Adrenal gland (tissue), 12 donors: ENCODE measurements around the gene MTX3. TPM values are rescaled to one million over a fixed set of nuclear protein-coding genes. Genes with fewer than 3 reads are reported as not detected.

ENCODE experiments used
- DNase-seq, 7 donors: peaks; one replicate each; pipeline ENCODE4 v3.0.0-alpha.2; 2019 to 2020
- H3K27ac ChIP-seq, 5 donors: fragments of 200-600 bp; sonication (generic) in 4 of 5; 1 replicate in 3 of 5; 2 replicates in 2 of 5; pipeline versions ENCODE4 v1.5.1 to v1.8.0; 2016 to 2020; ENCODE audit warnings: mild to moderate bottlenecking in 1 of 5
- H3K27me3 ChIP-seq: fragments of 200-600 bp; 2 replicates; pipeline ENCODE4 v1.8.0; 2021
- H3K36me3 ChIP-seq, 2 donors: fragments of 200-600 bp; replicated peaks in 1 of 2; 1 replicate in 1 of 2; 2 replicates in 1 of 2; pipeline versions ENCODE4 v1.5.1 to v1.8.0; 2018 to 2022
- H3K4me1 ChIP-seq, 2 donors: fragments of 200-600 bp; replicated peaks in 1 of 2; 1 replicate in 1 of 2; 2 replicates in 1 of 2; pipeline versions ENCODE4 v1.5.1 to v1.8.0; 2018 to 2021
- H3K4me3 ChIP-seq, 4 donors: fragments of 200-600 bp; sonication (generic) in 3 of 4; one replicate each; pipeline ENCODE4 v1.5.1; 2016 to 2018
- H3K9me3 ChIP-seq, 3 donors: fragments of 200-600 bp; sonication (generic) in 1 of 3; replicated peaks in 1 of 3; 1 replicate in 2 of 3; 2 replicates in 1 of 3; pipeline versions ENCODE4 v1.5.1 to v1.8.0; 2016 to 2021
- POLR2A ChIP-seq, 2 donors: fragments of 450-650 bp; IDR thresholded peaks; one replicate each; pipeline ENCODE4 v1.6.1; 2017; ENCODE audit warnings: antibody characterized with exemption in 2 of 2, mild to moderate bottlenecking in 2 of 2, moderate library complexity in 1 of 2
- WGBS, 4 donors: extraction: QIAGEN DNeasy Blood & Tissue Kit in 2 of 4; methylation state at CpG; one replicate each; pipeline versions ENCODE4 v1.1.5 to v1.1.7; 2013 to 2017; 5-methylcytosine and 5-hydroxymethylcytosine counted together
- intact Hi-C, 2 donors: fragments of 100-400 bp; cut with DNase I; formaldehyde crosslinking; loops; one replicate each; pipeline versions ENCODE4 v1.14.1 to v1.15.0; 2022 to 2023
- polyA plus RNA-seq, 3 donors: library from polyadenylated mRNA; stranded (reverse); fragments of 200-250 nt in 2 of 3; fragments of 350-450 nt in 1 of 3; fragmentation: Illumina TruSeq in 1 of 3; extraction: RNeasy Lipid Tissue Mini Kit (QIAGEN cat#74804) in 1 of 3; gene quantifications; one replicate each; pipeline ENCODE4 v1.2.3, GENCODE V29; 2013 to 2014
- total RNA-seq, 9 donors: library from RNA; depleted of rRNA in 4 of 9; stranded (reverse); fragments of >200 nt in 4 of 9; fragments of 120-200 nt in 1 of 9; fragmentation: NEBNext Ultra II Directional in 1 of 9; extraction: Animal tissue kit (Norgen Biotek cat#: 25700) in 1 of 9; gene quantifications; one replicate each; pipeline versions ENCODE4 v1.1.0 to v1.2.4, GENCODE V29; 2013 to 2023
- TF ChIP-seq, protein P1 (sequence below), 6 experiments: fragments of 450-650 bp in 4 of 6; fragments of 200-600 bp in 2 of 6; sonication (generic) in 1 of 6; IDR thresholded peaks; 1 replicate in 5 of 6; 2 replicates in 1 of 6; pipeline versions ENCODE4 v1.5.1 to v1.8.0; 2016 to 2021; ENCODE audit warnings: antibody characterized with exemption in 6 of 6, mild to moderate bottlenecking in 2 of 6, moderate library complexity in 1 of 6
- donor health status: healthy with polysubstance abuse.
- donor health status: Bipolar disorder and iron deficiency.
- donor health status: DM: yes; HTN: yes; CAD: no.
- donor health status: DM: no; HTN: no; CAD: no.
- donor health status: DM: no; HTN: no; CAD: no.
- donor health status: DM: yes; HTN: yes; CAD: no.

The MTX3 gene
- total and polyA plus RNA-seq, 12 donors, result 6.7 to 32.7 (median 18.8) TPM

GRCh38 chr5:80033513-80033912 is 42.5 kb upstream of the MTX3 start:
- H3K4me3 ChIP-seq, result no peak overlapping the region
- H3K27ac ChIP-seq, result no peak overlapping the region
- H3K36me3 ChIP-seq, result no peaks in the 10 kb centered on the region
- no peaks in the 10 kb centered on the region for H3K9me3 ChIP-seq
- TF ChIP-seq POLR2A (IDR thresholded peaks at IDR 0.05), result no peak
- TF ChIP-seq, protein P1, sequence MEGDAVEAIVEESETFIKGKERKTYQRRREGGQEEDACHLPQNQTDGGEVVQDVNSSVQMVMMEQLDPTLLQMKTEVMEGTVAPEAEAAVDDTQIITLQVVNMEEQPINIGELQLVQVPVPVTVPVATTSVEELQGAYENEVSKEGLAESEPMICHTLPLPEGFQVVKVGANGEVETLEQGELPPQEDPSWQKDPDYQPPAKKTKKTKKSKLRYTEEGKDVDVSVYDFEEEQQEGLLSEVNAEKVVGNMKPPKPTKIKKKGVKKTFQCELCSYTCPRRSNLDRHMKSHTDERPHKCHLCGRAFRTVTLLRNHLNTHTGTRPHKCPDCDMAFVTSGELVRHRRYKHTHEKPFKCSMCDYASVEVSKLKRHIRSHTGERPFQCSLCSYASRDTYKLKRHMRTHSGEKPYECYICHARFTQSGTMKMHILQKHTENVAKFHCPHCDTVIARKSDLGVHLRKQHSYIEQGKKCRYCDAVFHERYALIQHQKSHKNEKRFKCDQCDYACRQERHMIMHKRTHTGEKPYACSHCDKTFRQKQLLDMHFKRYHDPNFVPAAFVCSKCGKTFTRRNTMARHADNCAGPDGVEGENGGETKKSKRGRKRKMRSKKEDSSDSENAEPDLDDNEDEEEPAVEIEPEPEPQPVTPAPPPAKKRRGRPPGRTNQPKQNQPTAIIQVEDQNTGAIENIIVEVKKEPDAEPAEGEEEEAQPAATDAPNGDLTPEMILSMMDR (IDR thresholded peaks at IDR 0.05), result no peak
- DNase-seq, result no peak
- intact Hi-C loops, result no loop called here
- peaks cover 51% of the 10 kb centered on the region for H3K27me3 ChIP-seq
- H3K4me1 ChIP-seq, result no peaks in the 10 kb centered on the region

GRCh38 chr5:80031109-80031508 is 40.0 kb upstream of the MTX3 start:
- H3K27ac ChIP-seq, result no peak overlapping the region
- WGBS, 4 donors, result 45 to 79% (median 73%) methylated on average over 1 of the region's 1 CpG
- H3K27me3 ChIP-seq, result peaks cover 36% of the 10 kb centered on the region
- H3K9me3 ChIP-seq, result no peaks in the 10 kb centered on the region
- TF ChIP-seq POLR2A (IDR thresholded peaks at IDR 0.05), result no peak
- TF ChIP-seq, protein P1 (IDR thresholded peaks at IDR 0.05), result no peak
- intact Hi-C loops, result no loop called here
- H3K36me3 ChIP-seq, result no peaks in the 10 kb centered on the region
- DNase-seq, result no peak
- no peaks in the 10 kb centered on the region for H3K4me1 ChIP-seq
- H3K4me3 ChIP-seq, result no peak overlapping the region

- no peak for DNase-seq
- Histone ChIP-seq H3K27ac (no peak overlapping the region), H3K4me1 (no peaks in the 10 kb centered on the region), H3K27me3 (no peaks in the 10 kb centered on the region), H3K36me3 (no peaks in the 10 kb centered on the region), H3K4me3 (no peak overlapping the region), H3K9me3 (no peaks in the 10 kb centered on the region)
- TF ChIP-seq, protein P1 (IDR thresholded peaks at IDR 0.05), result no peak
- no peak for TF ChIP-seq POLR2A (IDR thresholded peaks at IDR 0.05)
- intact Hi-C loops, result no loop called here
Measured at GRCh38 chr5:80026841-80027240, 35.8 kb upstream of the MTX3 start.

DNA sequence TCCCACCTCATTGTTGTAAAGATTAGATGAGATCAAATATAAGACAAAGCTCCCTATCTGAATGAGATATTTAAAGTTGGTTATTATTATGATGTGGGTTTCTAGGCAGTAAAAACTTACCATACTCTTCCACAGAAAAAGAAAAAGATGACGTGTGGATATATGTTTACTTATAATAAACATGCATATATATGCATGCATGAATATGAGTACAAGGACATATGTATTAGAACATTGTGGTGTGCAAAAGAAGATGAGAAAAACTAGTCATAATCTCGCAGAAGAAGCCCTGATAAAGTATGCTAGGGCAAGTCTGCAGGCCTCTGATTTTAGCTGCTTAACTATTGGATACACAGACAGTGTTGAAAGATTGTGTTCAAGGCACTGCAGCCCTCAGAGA is 34.0 kb upstream of the MTX3 start:
- H3K27ac ChIP-seq, result no peak overlapping the region
- H3K36me3 ChIP-seq, result no peaks in the 10 kb centered on the region
- TF ChIP-seq, protein P1 (IDR thresholded peaks at IDR 0.05), result no peak
- TF ChIP-seq POLR2A (IDR thresholded peaks at IDR 0.05), result no peak
- intact Hi-C loops, result no loop called here
- no peak overlapping the region for H3K4me3 ChIP-seq
- WGBS, 4 donors, result 71 to 90% (median 78%) methylated on average over 2 of the region's 2 CpGs
- no peaks in the 10 kb centered on the region for H3K27me3 ChIP-seq
- DNase-seq, result no peak
- H3K4me1 ChIP-seq, result no peaks in the 10 kb centered on the region
- no peaks in the 10 kb centered on the region for H3K9me3 ChIP-seq
